ENCODE data around the gene IER5L.

Gene IER5L

GRCh38 chr9:129225815-129226214 is 47.8 kb upstream of the IER5L start (continued):
- no peak for TF ChIP-seq ZNF518A (tag by site-specific recombination; conservative IDR thresholded peaks at IDR 0.05; ENCODE audit: low read depth)
- TF ChIP-seq KLF1 (tag by site-specific recombination; IDR thresholded peaks at IDR 0.05) = peak; percentile 34; the same call in 1 of the 2 replicates
- TF ChIP-seq FEZF1 (tag by site-specific recombination; IDR thresholded peaks at IDR 0.05) = no peak
- TF ChIP-seq, protein P1, sequence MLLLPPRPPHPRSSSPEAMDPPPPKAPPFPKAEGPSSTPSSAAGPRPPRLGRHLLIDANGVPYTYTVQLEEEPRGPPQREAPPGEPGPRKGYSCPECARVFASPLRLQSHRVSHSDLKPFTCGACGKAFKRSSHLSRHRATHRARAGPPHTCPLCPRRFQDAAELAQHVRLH (tag by site-specific recombination; IDR thresholded peaks at IDR 0.05) = no peak
- no peak for TF ChIP-seq ZNF239 (tag by site-specific recombination; IDR thresholded peaks at IDR 0.05)
- no peak for TF ChIP-seq ZNF600 (tag by site-specific recombination; IDR thresholded peaks at IDR 0.05)
- no peak for TF ChIP-seq ZNF335 (tag by site-specific recombination; conservative IDR thresholded peaks at IDR 0.05)
- TF ChIP-seq ZNF48 (tag by site-specific recombination; IDR thresholded peaks at IDR 0.05) = no peak
- no peak for TF ChIP-seq ZNF416 (tag by site-specific recombination; IDR thresholded peaks at IDR 0.05)
- TF ChIP-seq OSR2 (tag by site-specific recombination; IDR thresholded peaks at IDR 0.05) = no peak
- no peak for TF ChIP-seq ZNF571 (tag by site-specific recombination; IDR thresholded peaks at IDR 0.05)
- no peak for TF ChIP-seq ZNF777 (tag by site-specific recombination; IDR thresholded peaks at IDR 0.05; ENCODE audit: borderline replicate concordance)
- TF ChIP-seq ZNF544 (tag by site-specific recombination; IDR thresholded peaks at IDR 0.05) = no peak
- TF ChIP-seq ZBTB44 (tag by site-specific recombination; IDR thresholded peaks at IDR 0.05) = no peak
- no peak for TF ChIP-seq SALL2 (tag by site-specific recombination; IDR thresholded peaks at IDR 0.05; ENCODE audit: borderline replicate concordance)
- TF ChIP-seq ZNF23 (tag by site-specific recombination; IDR thresholded peaks at IDR 0.05; ENCODE audit: borderline replicate concordance) = no peak
- TF ChIP-seq EGR2 (tag by site-specific recombination; IDR thresholded peaks at IDR 0.05; ENCODE audit: low read depth) = 0 out of 2 replicates have a peak, but pooled peaks have one; percentile 18

- Histone ChIP-seq H3K36me3 (ENCODE audit: control insufficient read depth in 2 of 2, insufficient read depth in 1 of 2, low read length in 2 of 2) (no peaks in the 10 kb centered on the region), H3K27ac (ENCODE audit: extremely low read depth, low read depth, low read length) (no peak overlapping the region)
Measured at GRCh38 chr9:129225490-129225778, 47.4 kb upstream of the IER5L start.

More at GRCh38 chr9:129225490-129225778, 47.4 kb upstream of the IER5L start:
- H3K4me3 ChIP-seq (ENCODE audit: low read depth, low read length) = no peak overlapping the region
- H3K4me1 ChIP-seq (ENCODE audit: control insufficient read depth, insufficient read depth, low read length) = no peaks in the 10 kb centered on the region
- no peaks in the 10 kb centered on the region for H3K9me3 ChIP-seq (ENCODE audit: control insufficient read depth, insufficient read depth, low read depth, low read length)
- TF ChIP-seq SP3 (tag by site-specific recombination; IDR thresholded peaks at IDR 0.05) (no peak), ZNF121 (tag by site-specific recombination; IDR thresholded peaks at IDR 0.05) (peak; percentile 93)
- ChIA-PET CTCF (no interaction called here), POLR2A (no interaction called here)
